ENCODE data around the gene SLC22A15. TPM values are rescaled to one million over a fixed set of nuclear protein-coding genes. Genes with fewer than 3 reads are reported as not detected.

Gene SLC22A15
- total and polyA plus RNA-seq, 4 donors = 5.3 to 16.4 (median 10.7) TPM

DNA sequence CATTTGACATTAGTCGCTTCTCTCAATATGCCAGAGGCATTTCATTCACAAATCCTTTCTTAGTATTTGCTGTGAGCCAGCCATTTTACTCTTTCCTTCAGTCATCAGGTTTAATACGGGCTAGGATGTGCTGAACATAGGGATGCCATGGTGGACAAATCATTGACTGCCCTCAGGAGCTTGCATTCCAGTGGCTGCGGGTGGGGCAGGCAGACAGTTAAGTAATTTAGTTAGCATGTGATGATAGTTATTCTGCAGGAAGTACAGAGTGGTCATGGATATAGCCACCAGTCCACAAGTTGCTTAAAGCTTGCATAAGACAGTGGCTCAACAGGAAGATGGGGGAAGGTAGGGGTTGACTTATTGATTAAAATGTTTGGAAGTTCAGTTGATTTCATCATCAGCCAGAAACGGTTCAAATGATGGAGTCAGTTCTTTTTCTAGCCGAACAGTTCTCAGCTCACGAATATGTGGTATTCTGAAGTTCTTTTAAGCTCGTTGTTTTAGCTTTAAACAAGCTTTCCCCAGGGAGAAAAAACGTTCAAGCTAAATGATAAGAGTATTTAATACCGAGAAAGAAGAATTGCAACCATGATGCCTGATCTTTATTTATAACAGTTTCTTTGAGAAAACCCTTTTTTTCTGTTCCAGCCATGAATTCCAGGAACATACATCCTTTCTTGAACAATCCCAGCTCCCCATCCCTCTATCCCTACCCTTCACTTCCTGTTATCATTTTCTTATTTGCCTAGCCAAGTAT, 1.4 kb downstream of the SLC22A15 start:
- H3K4me3 ChIP-seq = peak overlapping the region; percentile 17
- H3K36me3 ChIP-seq (ENCODE audit: control insufficient read depth in 4 of 4, insufficient read depth in 4 of 4, low read length in 4 of 4) = no peaks in the 10 kb centered on the region
- H3K27me3 ChIP-seq (ENCODE audit: control insufficient read depth in 3 of 3, insufficient read depth in 3 of 3, low read length in 2 of 3) = no peaks in the 10 kb centered on the region
- H3K9ac ChIP-seq (ENCODE audit: insufficient read depth in 1 of 2, low read length in 2 of 2) = no peak overlapping the region
- H3K4me1 ChIP-seq (ENCODE audit: control insufficient read depth in 5 of 5, insufficient read depth in 5 of 5, low read length in 5 of 5) = peaks cover 0 to 6% (median 2%) of the 10 kb centered on the region in 5 donors
- ATAC-seq (ENCODE audit: insufficient read depth, low FRiP score) (no peak), DNase-seq (no peak)
- H3K9me3 ChIP-seq (ENCODE audit: control insufficient read depth in 4 of 4, insufficient read depth in 3 of 4, low read length in 3 of 4) = no peaks in the 10 kb centered on the region
- TF ChIP-seq, protein P1, sequence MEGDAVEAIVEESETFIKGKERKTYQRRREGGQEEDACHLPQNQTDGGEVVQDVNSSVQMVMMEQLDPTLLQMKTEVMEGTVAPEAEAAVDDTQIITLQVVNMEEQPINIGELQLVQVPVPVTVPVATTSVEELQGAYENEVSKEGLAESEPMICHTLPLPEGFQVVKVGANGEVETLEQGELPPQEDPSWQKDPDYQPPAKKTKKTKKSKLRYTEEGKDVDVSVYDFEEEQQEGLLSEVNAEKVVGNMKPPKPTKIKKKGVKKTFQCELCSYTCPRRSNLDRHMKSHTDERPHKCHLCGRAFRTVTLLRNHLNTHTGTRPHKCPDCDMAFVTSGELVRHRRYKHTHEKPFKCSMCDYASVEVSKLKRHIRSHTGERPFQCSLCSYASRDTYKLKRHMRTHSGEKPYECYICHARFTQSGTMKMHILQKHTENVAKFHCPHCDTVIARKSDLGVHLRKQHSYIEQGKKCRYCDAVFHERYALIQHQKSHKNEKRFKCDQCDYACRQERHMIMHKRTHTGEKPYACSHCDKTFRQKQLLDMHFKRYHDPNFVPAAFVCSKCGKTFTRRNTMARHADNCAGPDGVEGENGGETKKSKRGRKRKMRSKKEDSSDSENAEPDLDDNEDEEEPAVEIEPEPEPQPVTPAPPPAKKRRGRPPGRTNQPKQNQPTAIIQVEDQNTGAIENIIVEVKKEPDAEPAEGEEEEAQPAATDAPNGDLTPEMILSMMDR (IDR thresholded peaks at IDR 0.05; ENCODE audit: control extremely low read depth, extremely low read depth) = no peak
- H3K27ac ChIP-seq (ENCODE audit: low read depth in 1 of 2, low read length in 1 of 2) = peak overlapping the region in 1 of 2 donors; percentile 89
- whole genome bisulfite sequencing, 2 donors = 25 to 52% methylated on average over 9 of the region's 9 CpGs

DNA sequence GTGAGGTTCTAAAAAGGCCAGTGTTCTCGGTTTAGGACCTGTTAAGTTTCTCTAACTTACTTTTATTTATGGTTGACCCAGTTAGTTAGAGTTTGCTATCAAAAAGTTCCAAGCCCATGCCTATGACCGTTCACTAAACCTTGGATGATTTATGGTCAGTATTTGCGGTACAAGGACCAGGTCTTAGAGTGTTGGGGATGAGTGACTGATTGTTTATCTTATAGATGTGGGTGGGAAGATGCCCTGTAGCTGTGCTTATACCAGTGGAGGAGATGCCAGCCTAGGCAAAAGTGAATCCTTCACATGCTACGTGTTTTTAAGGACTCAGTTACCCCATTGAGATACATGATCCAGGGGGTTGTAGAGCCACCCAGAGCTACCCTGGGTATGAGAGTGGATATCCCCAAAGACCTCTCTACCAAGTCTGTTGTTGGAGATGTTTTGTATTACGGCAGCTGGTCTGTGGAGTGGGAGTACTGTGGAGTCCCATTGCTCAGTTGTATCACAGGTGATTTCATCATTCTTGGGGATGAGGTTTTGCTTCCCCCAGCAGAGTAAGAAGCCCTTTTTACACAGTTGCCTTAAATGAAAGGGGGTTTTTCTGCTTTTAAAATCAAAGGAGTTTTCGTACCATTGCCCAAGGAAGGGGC, 2.1 kb downstream of the SLC22A15 start:
- no peaks in the 10 kb centered on the region for H3K36me3 ChIP-seq (ENCODE audit: control insufficient read depth in 4 of 4, insufficient read depth in 4 of 4, low read length in 4 of 4)
- H3K9ac ChIP-seq (ENCODE audit: insufficient read depth in 1 of 2, low read length in 2 of 2) = no peak overlapping the region
- H3K27ac ChIP-seq (ENCODE audit: low read depth in 1 of 2, low read length in 1 of 2) = peak overlapping the region; percentile 4 to 11
- no peaks in the 10 kb centered on the region for H3K27me3 ChIP-seq (ENCODE audit: control insufficient read depth in 3 of 3, insufficient read depth in 3 of 3, low read length in 2 of 3)
- H3K4me1 ChIP-seq (ENCODE audit: control insufficient read depth in 5 of 5, insufficient read depth in 5 of 5, low read length in 5 of 5) = peaks cover 0 to 6% (median 2%) of the 10 kb centered on the region in 5 donors
- 50 to 80% methylated on average over 6 of the region's 6 CpGs for WGBS, 2 donors
- TF ChIP-seq, protein P1 (IDR thresholded peaks at IDR 0.05; ENCODE audit: control extremely low read depth, extremely low read depth) = no peak
- no peaks in the 10 kb centered on the region for H3K9me3 ChIP-seq (ENCODE audit: control insufficient read depth in 4 of 4, insufficient read depth in 3 of 4, low read length in 3 of 4)
- no peak overlapping the region for H3K4me3 ChIP-seq
- ATAC-seq (ENCODE audit: insufficient read depth, low FRiP score) (no peak), DNase-seq (no peak)

DNA sequence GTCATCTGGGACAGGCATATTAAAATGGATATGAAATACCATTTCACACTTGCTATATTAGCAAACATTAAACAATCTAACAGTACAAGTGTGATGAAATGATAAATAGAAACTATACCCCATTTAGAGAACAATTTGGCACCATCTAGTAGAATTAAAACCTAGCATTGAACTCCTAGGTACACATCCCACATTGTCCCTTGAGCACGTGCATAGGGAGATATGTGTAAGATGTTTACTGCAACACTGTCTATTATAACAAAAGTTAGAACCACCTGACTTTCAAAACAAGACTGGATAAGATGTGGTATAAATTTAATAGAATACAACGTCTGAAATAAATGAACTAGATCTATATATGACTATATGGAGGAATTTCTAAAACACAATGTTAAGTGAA, 3.8 kb downstream of the SLC22A15 start:
- H3K4me1 ChIP-seq (ENCODE audit: control insufficient read depth in 5 of 5, insufficient read depth in 5 of 5, low read length in 5 of 5) = peaks cover 0 to 6% (median 2%) of the 10 kb centered on the region in 5 donors
- H3K4me3 ChIP-seq = no peak overlapping the region
- H3K9ac ChIP-seq (ENCODE audit: insufficient read depth in 1 of 2, low read length in 2 of 2) = no peak overlapping the region
- no peak overlapping the region for H3K27ac ChIP-seq (ENCODE audit: low read depth in 1 of 2, low read length in 1 of 2)
- DNase-seq = no peak
- no peaks in the 10 kb centered on the region for H3K27me3 ChIP-seq (ENCODE audit: control insufficient read depth in 3 of 3, insufficient read depth in 3 of 3, low read length in 2 of 3)
- ATAC-seq (ENCODE audit: insufficient read depth, low FRiP score) = no peak
- H3K9me3 ChIP-seq (ENCODE audit: control insufficient read depth in 4 of 4, insufficient read depth in 3 of 4, low read length in 3 of 4) = no peaks in the 10 kb centered on the region
- whole genome bisulfite sequencing, 2 donors = 50 to 65% methylated on average over 2 of the region's 2 CpGs
- peaks cover 0 to 1% (median 0%) of the 10 kb centered on the region in 4 donors for H3K36me3 ChIP-seq (ENCODE audit: control insufficient read depth in 4 of 4, insufficient read depth in 4 of 4, low read length in 4 of 4)
- TF ChIP-seq, protein P1 (IDR thresholded peaks at IDR 0.05; ENCODE audit: control extremely low read depth, extremely low read depth) = no peak
